ENCODE data around the gene PIEZO1.

GRCh38 chr16:88667461-88667860 is 117.6 kb downstream of the PIEZO1 start:
- TF ChIP-seq POLR2AphosphoS5 (IDR thresholded peaks at IDR 0.05) (no peak), POLR2A (IDR thresholded peaks at IDR 0.05) (no peak)
